Activated CD4-positive, alpha-beta T cell treated with anti-CD3 and anti-CD28 coated beads, Interleukin-2, amount 10 ng/mL, durations not matched to agents 7 days and 5 days (primary cell): ENCODE results near the gene PTPRN2. TPM values are rescaled to one million over a fixed set of nuclear protein-coding genes. Genes with fewer than 3 reads are reported as not detected.

Source experiments
- CTCF ChIA-PET: fragments of 350-600 bp; sonication (Branson Sonifier 250); formaldehyde crosslinking; loops from one replicate; lab custom pipeline; 2021; ENCODE audit warnings: antibody characterized with exemption; lab: Charles Lee
- POLR2A ChIA-PET: fragments of 350-600 bp; sonication (Branson Sonifier 250); formaldehyde crosslinking; loops from one replicate; lab custom pipeline; 2021; ENCODE audit warnings: antibody characterized with exemption; lab: Charles Lee
- DNase-seq: peaks from one replicate; pipeline ENCODE4 v3.0.0-alpha.2; 2020
- H3K27ac Mint-ChIP-seq: one replicate; pipeline ENCODE4 v1.8.0; 2021; ENCODE audit warnings: mild to moderate bottlenecking, moderate library complexity, mixed read lengths
- H3K27me3 Mint-ChIP-seq: one replicate; pipeline ENCODE4 v1.8.0; 2021; ENCODE audit warnings: mixed read lengths
- H3K36me3 Mint-ChIP-seq: one replicate; pipeline ENCODE4 v1.8.0; 2021; ENCODE audit warnings: low read depth, mixed read lengths
- H3K4me1 Mint-ChIP-seq: one replicate; pipeline ENCODE4 v1.8.0; 2021; ENCODE audit warnings: mixed read lengths
- H3K4me3 Mint-ChIP-seq: one replicate; pipeline ENCODE4 v1.8.0; 2021; ENCODE audit warnings: mild to moderate bottlenecking, moderate library complexity, mixed read lengths
- H3K9me3 Mint-ChIP-seq: one replicate; pipeline ENCODE4 v1.8.0; 2021; ENCODE audit warnings: mixed read lengths
- total RNA-seq, 2 experiments: library from RNA; stranded (reverse); gene quantifications; one replicate each; pipeline ENCODE4 v1.2.3, GENCODE V29; 2021

PTPRN2 gene
- total RNA-seq, 2 experiments from 2014 or later: 2.6 to 2.7 TPM

DNA sequence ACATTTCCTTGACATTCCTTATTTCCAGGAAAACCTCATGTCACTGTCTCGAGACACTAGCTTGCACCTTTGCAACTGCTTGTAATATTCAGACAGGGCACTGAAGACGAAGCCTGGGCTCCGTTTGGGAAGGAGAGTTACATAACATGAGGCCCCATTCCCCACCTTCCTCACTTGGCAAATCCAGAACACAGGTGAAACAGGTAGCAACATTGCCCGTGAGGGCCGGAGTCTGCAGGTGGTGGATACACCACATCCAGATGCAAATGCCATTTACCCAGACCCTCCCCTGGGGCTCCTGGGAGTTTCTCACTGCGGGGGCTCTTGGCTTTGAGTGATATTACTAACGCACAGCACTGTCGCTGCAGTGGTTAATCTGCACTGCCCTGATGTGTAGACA, 491.0 kb downstream of the PTPRN2 start:
- ChIA-PET CTCF (no interaction called here), POLR2A (no interaction called here)
- no peak overlapping the region for H3K27ac Mint-ChIP-seq
- no peak for DNase-seq
- H3K36me3 Mint-ChIP-seq: no peaks in the 10 kb centered on the region
- H3K9me3 Mint-ChIP-seq: no peaks in the 10 kb centered on the region
- H3K27me3 Mint-ChIP-seq: no peaks in the 10 kb centered on the region
- H3K4me3 Mint-ChIP-seq: no peak overlapping the region
- no peaks in the 10 kb centered on the region for H3K4me1 Mint-ChIP-seq

DNA sequence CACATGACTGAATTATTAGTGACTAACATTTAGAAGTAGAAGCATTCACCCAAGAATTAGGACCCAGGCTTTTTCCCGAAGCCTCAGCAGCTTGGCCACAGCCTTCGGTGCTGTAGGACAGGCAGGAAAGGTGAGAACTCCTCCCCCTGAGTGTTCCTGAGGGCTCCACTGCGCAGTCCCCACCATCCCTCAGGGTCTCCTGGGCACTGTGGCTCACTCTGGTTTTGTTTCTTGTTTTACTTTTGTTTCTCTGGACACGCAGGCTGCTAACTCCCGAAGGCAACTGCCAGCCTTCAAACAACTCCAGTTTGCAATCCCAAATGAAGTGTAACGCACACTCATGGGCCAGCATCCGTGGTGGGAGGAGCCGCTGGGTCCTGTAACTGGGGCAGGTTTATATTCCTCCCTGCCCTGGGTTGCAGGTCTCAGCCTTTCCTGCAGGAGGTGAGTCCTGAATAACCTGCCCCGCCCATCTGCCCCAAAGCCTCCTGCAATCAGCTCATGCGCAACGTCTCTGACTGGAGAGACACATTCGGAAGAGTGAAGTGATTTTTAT, 492.9 kb downstream of the PTPRN2 start:
- POLR2A ChIA-PET: no interaction called here
- H3K4me3 Mint-ChIP-seq: no peak overlapping the region
- no peaks in the 10 kb centered on the region for H3K4me1 Mint-ChIP-seq
- no peak for DNase-seq
- H3K27me3 Mint-ChIP-seq: no peaks in the 10 kb centered on the region
- no peaks in the 10 kb centered on the region for H3K36me3 Mint-ChIP-seq
- no peak overlapping the region for H3K27ac Mint-ChIP-seq
- no peaks in the 10 kb centered on the region for H3K9me3 Mint-ChIP-seq
- CTCF ChIA-PET: no interaction called here

DNA sequence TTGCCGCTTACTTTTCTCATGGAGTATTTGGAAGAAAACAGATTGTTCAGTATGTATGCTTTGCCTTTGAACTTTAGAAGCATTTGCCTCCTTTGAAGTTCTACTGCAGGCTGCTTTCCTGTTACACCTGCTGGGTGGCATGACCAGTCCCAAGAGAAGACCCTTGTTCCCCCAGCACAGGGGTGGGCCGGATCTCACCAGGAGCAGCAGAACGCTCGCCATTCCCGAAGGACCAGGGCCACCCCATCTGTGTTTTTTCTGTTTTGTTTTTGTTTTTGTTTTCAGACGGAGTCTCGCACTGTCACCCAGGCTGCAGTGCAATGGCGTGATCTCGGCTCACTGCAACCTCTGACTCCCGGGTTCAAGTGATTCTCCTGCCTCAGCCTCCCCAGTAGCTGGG, 493.6 kb downstream of the PTPRN2 start:
- H3K4me1 Mint-ChIP-seq: no peaks in the 10 kb centered on the region
- POLR2A ChIA-PET: no interaction called here

DNA sequence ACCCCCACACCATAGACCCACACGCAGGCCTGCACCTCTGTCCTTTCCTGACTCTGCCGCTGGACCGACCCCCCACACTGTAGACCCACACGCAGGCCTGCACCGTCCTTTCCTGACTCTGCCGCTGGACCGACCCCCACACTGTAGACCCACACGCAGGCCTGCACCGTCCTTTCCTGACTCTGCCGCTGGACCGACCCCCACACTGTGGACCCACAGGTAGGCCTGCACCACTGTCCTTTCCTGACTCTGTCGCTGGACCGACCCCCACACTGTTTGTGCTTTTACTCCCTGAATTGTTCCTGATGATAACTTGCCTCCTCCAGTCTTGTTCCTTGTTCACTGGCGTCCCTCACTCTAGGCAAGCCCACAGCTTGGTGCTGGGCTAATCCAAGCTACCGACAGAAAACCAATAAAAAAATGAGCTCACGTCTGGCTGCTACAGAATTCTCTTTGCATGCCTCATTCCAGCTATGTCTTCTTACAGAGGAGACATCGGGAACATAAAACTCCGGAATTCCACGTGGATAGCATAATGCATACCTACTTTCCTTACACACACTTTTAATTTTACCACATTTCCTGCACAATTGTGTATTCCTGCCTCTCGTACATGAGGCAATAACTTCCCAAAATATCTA, 494.3 kb downstream of the PTPRN2 start:
- H3K27ac Mint-ChIP-seq: no peak overlapping the region
- H3K27me3 Mint-ChIP-seq: no peaks in the 10 kb centered on the region
- no peaks in the 10 kb centered on the region for H3K36me3 Mint-ChIP-seq
- ChIA-PET CTCF (no interaction called here), POLR2A (no interaction called here)
- H3K4me3 Mint-ChIP-seq: no peak overlapping the region
- H3K4me1 Mint-ChIP-seq: no peaks in the 10 kb centered on the region
- H3K9me3 Mint-ChIP-seq: no peaks in the 10 kb centered on the region
- DNase-seq: no peak

More for the DNA sequence above, 493.6 kb downstream of the PTPRN2 start:
- H3K27ac Mint-ChIP-seq: no peak overlapping the region
- no peaks in the 10 kb centered on the region for H3K27me3 Mint-ChIP-seq
- H3K4me3 Mint-ChIP-seq: no peak overlapping the region
- no peak for DNase-seq
- no peaks in the 10 kb centered on the region for H3K36me3 Mint-ChIP-seq
- no peaks in the 10 kb centered on the region for H3K9me3 Mint-ChIP-seq
- CTCF ChIA-PET: no interaction called here

DNA sequence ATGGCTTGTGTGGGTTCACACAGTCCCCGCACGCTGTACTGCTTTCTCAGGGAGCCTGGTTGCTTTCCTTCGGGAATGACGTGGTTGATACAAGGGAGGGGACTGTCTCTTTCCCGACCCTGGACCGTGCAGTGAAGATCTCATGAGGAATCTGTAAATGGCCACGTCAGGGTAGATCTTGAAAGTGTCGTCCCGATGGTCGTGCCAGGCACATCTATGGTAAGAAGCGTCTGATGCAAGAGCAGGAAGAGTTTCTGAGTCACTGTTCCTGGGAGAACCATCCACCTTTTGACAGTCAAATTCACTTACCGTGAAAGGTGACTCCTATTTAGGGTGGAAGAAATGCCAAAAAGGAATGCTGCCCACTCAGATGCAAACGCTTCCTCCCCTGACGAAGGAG, 500.4 kb downstream of the PTPRN2 start:
- Mint-ChIP-seq H3K27ac (no peak overlapping the region), H3K4me1 (no peaks in the 10 kb centered on the region), H3K9me3 (peaks cover 12% of the 10 kb centered on the region), H3K36me3 (no peaks in the 10 kb centered on the region), H3K27me3 (no peaks in the 10 kb centered on the region), H3K4me3 (no peak overlapping the region)
- ChIA-PET POLR2A (no interaction called here), CTCF (no interaction called here)
- no peak for DNase-seq

DNA sequence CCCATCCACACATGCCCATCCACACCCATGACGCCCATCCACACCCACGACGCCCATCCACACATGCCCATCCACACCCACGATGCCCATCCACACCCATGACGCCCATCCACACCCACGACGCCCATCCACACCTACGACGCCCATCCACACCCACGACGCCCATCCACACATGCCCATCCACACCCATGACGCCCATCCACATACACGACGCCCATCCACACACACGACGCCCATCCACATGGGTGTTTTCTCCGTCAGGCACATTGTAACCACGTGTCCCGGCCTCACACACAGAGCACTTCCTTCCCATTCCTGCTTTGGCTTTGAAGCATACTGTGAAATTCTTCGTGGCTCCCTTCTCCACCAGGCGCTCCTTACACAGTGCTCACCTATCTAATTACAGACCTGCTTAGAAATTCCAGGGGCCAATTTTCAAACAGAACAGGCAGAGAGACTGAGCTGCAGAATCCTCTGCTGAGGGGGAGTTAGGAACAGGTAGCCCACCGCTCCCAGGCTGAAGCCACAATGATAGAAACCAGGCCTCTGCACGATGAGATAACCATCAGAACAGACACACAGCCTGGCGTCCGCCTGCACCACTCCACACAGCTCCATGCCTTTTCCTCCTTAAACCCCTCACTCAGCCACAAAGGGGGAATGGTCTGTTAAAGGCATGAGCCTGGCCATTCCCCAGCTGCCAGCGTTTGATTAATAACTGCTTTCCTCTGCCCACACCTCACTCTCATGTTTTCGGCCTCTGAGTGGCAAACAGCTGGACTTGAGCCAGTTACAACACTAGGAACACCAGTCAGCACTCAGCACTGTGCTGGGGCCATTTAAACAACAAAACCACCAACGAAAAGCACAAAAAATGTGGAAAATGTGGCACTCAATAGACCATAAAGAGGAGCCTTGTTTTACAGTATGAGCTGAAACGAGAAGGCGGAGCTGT, 501.6 kb downstream of the PTPRN2 start:
- Mint-ChIP-seq H3K27me3 (no peaks in the 10 kb centered on the region), H3K27ac (no peak overlapping the region), H3K36me3 (no peaks in the 10 kb centered on the region), H3K4me3 (no peak overlapping the region), H3K4me1 (no peaks in the 10 kb centered on the region), H3K9me3 (peaks cover 12% of the 10 kb centered on the region)
- CTCF ChIA-PET: no interaction called here
- DNase-seq: no peak
- POLR2A ChIA-PET: no interaction called here

DNA sequence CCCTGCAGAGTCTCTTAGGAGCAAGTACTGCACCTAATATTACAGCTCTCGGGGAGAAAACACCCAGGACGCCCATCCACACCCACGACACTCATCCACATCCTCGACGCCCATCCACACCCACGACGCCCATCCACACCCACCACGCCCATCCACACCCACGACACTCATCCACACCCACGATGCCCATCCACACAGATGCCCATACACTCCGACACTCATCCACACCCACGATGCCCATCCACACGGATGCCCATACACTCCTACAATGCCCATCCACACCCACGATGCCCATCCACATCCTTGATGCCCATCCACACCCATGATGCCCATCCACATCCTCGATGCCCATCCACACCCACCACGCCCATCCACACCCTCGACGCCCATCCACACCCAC, 503.1 kb downstream of the PTPRN2 start:
- no peaks in the 10 kb centered on the region for H3K36me3 Mint-ChIP-seq
- CTCF ChIA-PET: no interaction called here
- no peak for DNase-seq
- no peaks in the 10 kb centered on the region for H3K4me1 Mint-ChIP-seq
- peaks cover 12% of the 10 kb centered on the region for H3K9me3 Mint-ChIP-seq
- H3K4me3 Mint-ChIP-seq: no peak overlapping the region
- H3K27ac Mint-ChIP-seq: no peak overlapping the region
- H3K27me3 Mint-ChIP-seq: no peaks in the 10 kb centered on the region
- POLR2A ChIA-PET: no interaction called here

DNA sequence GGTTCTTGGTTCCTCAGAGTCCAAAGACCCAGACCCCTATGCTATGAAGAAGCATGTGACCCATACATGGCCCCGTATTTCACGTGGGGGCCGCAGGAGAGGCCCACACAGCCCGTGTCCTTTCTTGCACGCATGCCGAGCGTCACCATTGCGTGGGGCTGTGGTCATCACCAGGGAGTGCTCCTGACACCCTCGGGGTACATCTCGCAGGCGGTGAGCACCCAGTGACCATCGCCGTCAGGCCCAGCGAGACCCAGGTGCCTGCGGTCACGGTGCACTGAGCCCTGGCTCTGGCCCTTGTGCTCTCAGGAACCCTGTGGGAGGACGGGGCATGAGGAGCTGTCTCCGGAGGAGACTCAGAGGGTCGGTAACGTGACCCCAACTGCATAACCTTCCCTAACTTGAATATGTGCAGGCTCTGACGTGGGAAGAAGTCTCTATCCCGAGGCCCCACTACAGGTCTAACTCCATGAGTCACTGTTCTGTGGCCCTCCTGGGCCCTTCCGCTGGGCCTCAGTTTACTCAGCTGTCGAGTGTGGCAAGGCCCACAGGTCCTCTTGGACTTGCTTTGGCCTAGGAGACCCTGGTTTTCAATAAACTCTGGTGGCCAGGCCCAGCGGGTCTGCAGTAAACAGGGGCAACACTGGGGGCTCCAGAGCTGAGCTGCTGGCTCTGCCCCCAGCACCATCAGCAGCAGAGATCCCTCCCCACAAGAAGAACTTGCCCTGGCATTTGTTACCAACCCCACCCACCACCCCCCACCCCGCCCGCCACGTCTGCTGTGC, 503.9 kb downstream of the PTPRN2 start:
- POLR2A ChIA-PET: no interaction called here
- no peak overlapping the region for H3K4me3 Mint-ChIP-seq

DNA sequence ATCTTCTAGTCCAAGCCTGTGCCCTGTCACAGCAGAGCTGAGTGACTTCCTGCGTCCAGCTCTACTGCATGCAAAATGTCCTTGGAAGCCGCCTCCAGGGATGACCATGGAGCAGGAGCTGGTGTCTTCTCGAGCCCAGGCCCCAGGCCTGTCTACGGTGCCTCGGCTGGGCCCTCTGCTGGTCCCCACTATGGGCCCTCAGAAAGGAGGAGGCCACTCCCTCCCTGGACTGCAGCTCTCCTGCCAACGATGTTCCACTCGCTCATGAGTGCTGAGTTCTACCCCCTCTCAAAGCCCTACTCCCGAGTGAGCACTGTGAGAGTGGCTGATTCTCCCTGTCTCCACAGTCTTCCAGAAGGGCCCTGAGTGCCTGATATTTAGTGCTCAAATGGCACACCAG, 504.9 kb downstream of the PTPRN2 start:
- H3K9me3 Mint-ChIP-seq: peaks cover 12% of the 10 kb centered on the region
- POLR2A ChIA-PET: no interaction called here
- CTCF ChIA-PET: no interaction called here
- no peak for DNase-seq
- H3K36me3 Mint-ChIP-seq: no peaks in the 10 kb centered on the region
- H3K4me3 Mint-ChIP-seq: no peak overlapping the region
- no peak overlapping the region for H3K27ac Mint-ChIP-seq
- no peaks in the 10 kb centered on the region for H3K4me1 Mint-ChIP-seq
- H3K27me3 Mint-ChIP-seq: no peaks in the 10 kb centered on the region

More for the DNA sequence above, 503.9 kb downstream of the PTPRN2 start:
- Mint-ChIP-seq H3K27ac (no peak overlapping the region), H3K27me3 (no peaks in the 10 kb centered on the region), H3K4me1 (no peaks in the 10 kb centered on the region), H3K9me3 (peaks cover 12% of the 10 kb centered on the region), H3K36me3 (no peaks in the 10 kb centered on the region)
- CTCF ChIA-PET: no interaction called here
- DNase-seq: no peak

DNA sequence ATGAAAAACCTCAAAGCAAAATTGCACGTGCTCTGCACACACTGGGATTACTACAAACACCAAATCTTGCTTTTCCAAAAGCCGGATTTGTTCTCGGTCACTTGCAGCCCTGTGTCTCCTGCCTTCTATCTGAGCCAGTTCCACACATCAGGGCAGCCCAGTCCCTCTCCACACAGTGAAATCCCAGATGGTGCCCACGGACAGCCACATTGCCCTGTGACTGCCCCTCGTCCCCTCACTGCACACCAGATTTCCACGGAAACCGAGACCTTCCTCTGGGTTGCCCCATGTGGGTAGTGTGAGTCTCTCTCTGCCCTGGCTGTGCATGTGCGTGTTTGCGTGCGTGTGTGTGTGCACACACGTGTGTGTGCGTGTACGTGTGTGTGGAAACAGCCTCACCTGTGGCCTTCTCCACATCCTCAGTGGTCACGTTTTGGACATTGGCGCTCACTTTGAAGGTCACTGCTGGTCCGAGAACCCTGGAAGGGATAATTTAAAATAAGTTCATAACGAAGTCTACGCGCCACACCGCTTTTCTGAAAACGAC, 506.7 kb downstream of the PTPRN2 start:
- no peak for DNase-seq
- no peaks in the 10 kb centered on the region for H3K27me3 Mint-ChIP-seq
- no peak overlapping the region for H3K27ac Mint-ChIP-seq
- H3K4me3 Mint-ChIP-seq: no peak overlapping the region
- ChIA-PET POLR2A (no interaction called here), CTCF (no interaction called here)
- no peaks in the 10 kb centered on the region for H3K4me1 Mint-ChIP-seq
- peaks cover 5% of the 10 kb centered on the region for H3K9me3 Mint-ChIP-seq
- H3K36me3 Mint-ChIP-seq: no peaks in the 10 kb centered on the region

DNA sequence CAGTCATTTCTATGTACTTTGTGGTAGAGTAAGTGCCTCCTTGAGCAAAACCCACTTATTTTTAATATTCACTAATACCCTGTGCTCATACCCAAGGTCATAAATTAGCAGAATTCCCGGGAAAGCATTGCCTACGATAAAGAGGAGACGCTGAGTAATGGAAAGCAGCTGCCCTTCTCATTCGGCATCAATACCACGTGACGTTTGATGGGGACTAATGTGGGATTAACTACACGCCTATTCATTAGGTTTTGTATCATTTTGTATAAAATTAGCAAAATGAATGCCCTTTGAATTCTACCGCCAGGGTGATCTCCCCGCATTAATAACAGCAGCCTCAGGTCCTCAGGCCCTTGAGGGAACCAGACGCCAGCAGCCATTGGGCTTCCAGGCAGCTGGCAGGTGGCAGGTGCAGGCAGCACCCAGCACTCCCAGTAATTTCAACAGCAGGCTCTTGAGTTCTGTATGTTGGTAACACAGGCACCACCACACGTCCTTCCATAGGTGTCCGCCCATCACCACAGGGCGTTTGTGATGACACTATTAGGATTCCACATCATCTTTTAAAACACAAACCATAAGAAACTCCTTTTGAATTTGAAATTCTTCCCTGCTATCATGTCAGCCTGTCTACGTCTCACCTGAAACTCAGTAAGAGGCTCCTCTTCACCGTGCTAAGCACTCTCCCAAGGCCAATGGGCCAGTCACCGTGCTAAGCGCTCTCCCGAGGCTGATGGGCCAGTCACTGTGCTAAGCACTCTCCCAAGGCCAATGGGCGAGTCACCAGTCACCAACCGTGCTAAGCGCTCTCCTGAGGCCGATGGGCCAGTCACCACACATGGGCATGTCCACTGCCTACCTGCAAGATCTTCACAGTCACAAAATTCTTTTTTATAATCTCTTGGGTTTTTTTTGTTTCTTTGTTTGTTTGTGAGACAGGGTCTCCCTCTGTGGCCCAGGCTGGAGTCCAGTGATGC, 509.4 kb downstream of the PTPRN2 start:
- H3K9me3 Mint-ChIP-seq: no peaks in the 10 kb centered on the region
- no peaks in the 10 kb centered on the region for H3K36me3 Mint-ChIP-seq
- no peak for DNase-seq
- POLR2A ChIA-PET: no interaction called here
- no peaks in the 10 kb centered on the region for H3K4me1 Mint-ChIP-seq
- H3K27me3 Mint-ChIP-seq: no peaks in the 10 kb centered on the region
- H3K27ac Mint-ChIP-seq: no peak overlapping the region
- CTCF ChIA-PET: no interaction called here
- H3K4me3 Mint-ChIP-seq: no peak overlapping the region
